K562 (cell line): ENCODE measurements around the gene COL24A1. TPM values are rescaled to one million over a fixed set of nuclear protein-coding genes. Genes with fewer than 3 reads are reported as not detected.

Experiments used
- ARID3A ChIP-seq: IDR thresholded peaks from 2 replicates; pipeline ENCODE4 v1.6.1; 2012; ENCODE audit warnings: low read depth, low read length, improper control_type of control experiment, borderline replicate concordance
- BCL6 ChIP-seq: fragments of 250-450 bp; sonication (Bioruptor Pico); IDR thresholded peaks from 2 replicates; pipeline ENCODE4 v1.4.0; 2020
- CTCF ChIP-seq, 3 experiments: IDR thresholded peaks in 2 of 3; conservative IDR thresholded peaks in 1 of 3; 2 replicates each; pipeline ENCODE4 v1.5.1; 2011 to 2012; ENCODE audit warnings: low read length in 3 of 3, mild to moderate bottlenecking in 3 of 3, control low read depth in 2 of 3, improper control_type of control experiment in 1 of 3, inconsistent platforms in 1 of 3, low read depth in 1 of 3, mixed read lengths in 1 of 3, moderate library complexity in 1 of 3; ENCODE audit not compliant: insufficient read depth in 2 of 3
- CTCFL ChIP-seq: IDR thresholded peaks from 2 replicates; pipeline ENCODE4 v1.6.1; 2011; ENCODE audit warnings: borderline replicate concordance, low read depth, mild to moderate bottlenecking, moderate library complexity, low read length; ENCODE audit not compliant: insufficient read depth, poor library complexity, severe bottlenecking
- DPF2 ChIP-seq: fragments of 450-650 bp; IDR thresholded peaks from 2 replicates; pipeline ENCODE4 v1.6.1; 2016
- GABPB1 ChIP-seq: sonication (generic); formaldehyde crosslinking; IDR thresholded peaks from 2 replicates; pipeline ENCODE4 v1.8.0; 2022; ENCODE audit warnings: mild to moderate bottlenecking, missing genetic modification reagents
- NCOA2 ChIP-seq, 2 experiments: fragments of 450-650 bp; IDR thresholded peaks; 2 replicates each; pipeline ENCODE4 v1.6.1; 2018; ENCODE audit warnings: mild to moderate bottlenecking in 2 of 2, moderate library complexity in 1 of 2; ENCODE audit not compliant: partially characterized antibody in 2 of 2
- NR2C1 ChIP-seq, 2 experiments: fragments of 450-650 bp; IDR thresholded peaks; 2 replicates each; pipeline ENCODE4 v1.6.1; 2017; ENCODE audit warnings: mild to moderate bottlenecking in 2 of 2, antibody characterized with exemption in 1 of 2, inconsistent platforms in 1 of 2, missing compliant biosample characterization in 1 of 2, missing genetic modification characterization in 1 of 2
- NR2C2 ChIP-seq, 2 experiments: fragments of 200-800 bp in 1 of 2; sonication (Bioruptor generic) in 1 of 2; sonication (generic) in 1 of 2; formaldehyde crosslinking in 1 of 2; IDR thresholded peaks; 2 replicates each; pipeline versions ENCODE4 v1.6.1 to v1.8.0; 2016 to 2022; ENCODE audit warnings: mild to moderate bottlenecking in 1 of 2, missing compliant biosample characterization in 1 of 2, missing genetic modification characterization in 1 of 2, missing genetic modification reagents in 1 of 2
- NR2F6 ChIP-seq: fragments of 450-650 bp; formaldehyde crosslinking; IDR thresholded peaks from 2 replicates; pipeline ENCODE4 v1.4.0; 2020; ENCODE audit warnings: mild to moderate bottlenecking
- TFAM ChIP-seq: fragments of 250-450 bp; sonication (Bioruptor Pico); conservative IDR thresholded peaks from 2 replicates; pipeline ENCODE4 v1.5.0; 2021; ENCODE audit warnings: mild to moderate bottlenecking, moderate library complexity
- ZBTB17 ChIP-seq: fragments of 450-650 bp; formaldehyde crosslinking; IDR thresholded peaks from 2 replicates; pipeline ENCODE4 v1.4.0; 2020; ENCODE audit warnings: mild to moderate bottlenecking
- ZNF12 ChIP-seq: sonication (generic); formaldehyde crosslinking; IDR thresholded peaks from 2 replicates; pipeline ENCODE4 v1.4.0; 2020; ENCODE audit warnings: mild to moderate bottlenecking, missing genetic modification reagents
- ZNF586 ChIP-seq: fragments of 450-650 bp; formaldehyde crosslinking; conservative IDR thresholded peaks from 2 replicates; pipeline ENCODE4 v1.4.0; 2020; ENCODE audit warnings: mild to moderate bottlenecking, moderate library complexity
- polyA plus RNA-seq, 8 experiments: library from polyadenylated mRNA; depleted of rRNA in 4 of 8; stranded (reverse) in 5 of 8; unstranded in 3 of 8; fragments of >200 nt; fragmentation: Nextera tagmentation in 2 of 8; fragmentation: Illumina TruSeq in 1 of 8; extraction: Ambion mirVana in 2 of 8; extraction: Trizol in 1 of 8; gene quantifications; 2 replicates each; pipeline versions ENCODE4 v1.2.1 to v1.2.3, GENCODE V29; 2011 to 2014; ENCODE audit warnings: inconsistent platforms in 1 of 8, missing spikeins in 1 of 8
- total RNA-seq, 7 experiments: library from RNA; depleted of rRNA in 6 of 7; stranded (reverse); fragments of >200 nt in 6 of 7; fragmentation: Illumina TruSeq in 2 of 7; extraction: Trizol in 2 of 7; gene quantifications; 2 replicates each; pipeline versions ENCODE4 v1.2.1 to v1.2.3, GENCODE V29; 2011 to 2021; ENCODE audit warnings: low replicate concordance in 1 of 7

The COL24A1 gene
- total and polyA plus RNA-seq, 9 of the 15 experiments (the other 6 are each of a cell fraction or from before 2014, with no cell fraction given): 0.01 to 0.06 (median 0.03) TPM; not detected in 2

- TF ChIP-seq CTCFL (no peak), ARID3A (no peak), BCL6 (no peak), NR2C2 (CRISPR knock-in tag; IDR thresholded peaks at IDR 0.05) (no peak), NR2C2 (tag; IDR thresholded peaks at IDR 0.05) (no peak), NCOA2 (IDR thresholded peaks at IDR 0.05; ENCODE audit: partially characterized antibody in 2 of 2) (no peak), ZNF586 (CRISPR knock-in tag) (no peak), GABPB1 (CRISPR knock-in tag) (no peak), CTCF (IDR thresholded peaks at IDR 0.05 in 2 of 3, conservative IDR thresholded peaks at IDR 0.05 in 1 of 3; ENCODE audit: insufficient read depth in 2 of 3, low read depth in 1 of 3, low read length in 3 of 3) (no peak), DPF2 (no peak), NR2F6 (no peak), ZNF12 (CRISPR knock-in tag) (no peak), NR2C1 (IDR thresholded peaks at IDR 0.05) (no peak), NR2C1 (tag; IDR thresholded peaks at IDR 0.05) (no peak), TFAM (CRISPR knock-in tag) (no peak), ZBTB17 (no peak)
These were observed 289.4 kb downstream of the COL24A1 start (continued) for GRCh38 chr1:85867189-85867588.
